Smooth muscle cell (in vitro differentiated cells): Measurements from ENCODE around the gene RNF8. TPM values are rescaled to one million over a fixed set of nuclear protein-coding genes. Genes with fewer than 3 reads are reported as not detected.

ENCODE experiments used
- DNase-seq: peaks from one replicate; lab custom pipeline; 2025; ENCODE audit not compliant: unreplicated experiment; lab: John Stamatoyannopoulos, UW
- H2AFZ ChIP-seq: fragments of 200-600 bp; sonication (generic); 2 replicates; pipeline ENCODE4 v1.6.0; 2016; ENCODE audit warnings: antibody characterized with exemption, low read depth, mild to moderate bottlenecking
- H3F3A ChIP-seq: fragments of 200-600 bp; sonication (generic); 2 replicates; pipeline ENCODE4 v1.6.0; 2017; ENCODE audit warnings: antibody characterized with exemption, low read depth
- H3K27ac ChIP-seq: fragments of 200-600 bp; sonication (generic); 2 replicates; pipeline ENCODE4 v1.5.1; 2016; ENCODE audit warnings: low read depth, mild to moderate bottlenecking
- H3K27me3 ChIP-seq: fragments of 200-600 bp; sonication (generic); 2 replicates; pipeline ENCODE4 v1.6.1; 2016; ENCODE audit warnings: low read depth, mild to moderate bottlenecking
- H3K36me3 ChIP-seq: fragments of 200-600 bp; sonication (generic); 2 replicates; pipeline ENCODE4 v1.5.1; 2016; ENCODE audit warnings: low read depth
- H3K4me1 ChIP-seq: fragments of 200-600 bp; sonication (generic); 2 replicates; pipeline ENCODE4 v1.5.1; 2016; ENCODE audit warnings: low read depth
- H3K4me2 ChIP-seq: fragments of 200-600 bp; sonication (generic); 2 replicates; pipeline ENCODE4 v1.6.0; 2016; ENCODE audit warnings: mild to moderate bottlenecking
- H3K4me3 ChIP-seq: fragments of 200-600 bp; sonication (generic); 2 replicates; pipeline ENCODE4 v1.5.1; 2016; ENCODE audit warnings: mild to moderate bottlenecking
- H3K79me2 ChIP-seq: fragments of 200-600 bp; sonication (generic); 2 replicates; pipeline ENCODE4 v1.6.0; 2016; ENCODE audit warnings: low read depth, mild to moderate bottlenecking
- H3K9ac ChIP-seq: fragments of 200-600 bp; sonication (generic); 2 replicates; pipeline ENCODE4 v1.6.0; 2016; ENCODE audit warnings: low read depth
- H3K9me3 ChIP-seq: fragments of 200-600 bp; sonication (generic); replicated peaks from 2 replicates; pipeline ENCODE4 v1.5.1; 2016; ENCODE audit warnings: low read depth
- H4K20me1 ChIP-seq: fragments of 200-600 bp; sonication (generic); 2 replicates; pipeline ENCODE4 v1.6.0; 2016; ENCODE audit warnings: low read depth
- WGBS: methylation state at CpG from one replicate; pipeline ENCODE4 v1.1.7; 2016; ENCODE audit warnings: low lambda C conversion rate; 5-methylcytosine and 5-hydroxymethylcytosine counted together
- polyA plus RNA-seq: library from polyadenylated mRNA; unstranded; fragments of >200 nt; fragmentation: Nextera tagmentation; extraction: Ambion mirVana; gene quantifications from 2 replicates; pipeline ENCODE4 v1.2.1, GENCODE V29; 2016
- total RNA-seq: library from RNA; depleted of rRNA; stranded (reverse); fragments of >200 nt; gene quantifications from 2 replicates; pipeline ENCODE4 v1.2.3, GENCODE V29; 2014
- TF ChIP-seq, protein P1 (sequence below): fragments of 200-600 bp; sonication (generic); IDR thresholded peaks from 2 replicates; pipeline ENCODE4 v1.5.1; 2017; ENCODE audit warnings: borderline replicate concordance, mild to moderate bottlenecking, antibody characterized with exemption; ENCODE audit not compliant: insufficient read depth, poor library complexity, severe bottlenecking

The RNF8 gene
- total and polyA plus RNA-seq, 2 experiments from 2014 or later = 16.7 to 23.6 TPM

DNA sequence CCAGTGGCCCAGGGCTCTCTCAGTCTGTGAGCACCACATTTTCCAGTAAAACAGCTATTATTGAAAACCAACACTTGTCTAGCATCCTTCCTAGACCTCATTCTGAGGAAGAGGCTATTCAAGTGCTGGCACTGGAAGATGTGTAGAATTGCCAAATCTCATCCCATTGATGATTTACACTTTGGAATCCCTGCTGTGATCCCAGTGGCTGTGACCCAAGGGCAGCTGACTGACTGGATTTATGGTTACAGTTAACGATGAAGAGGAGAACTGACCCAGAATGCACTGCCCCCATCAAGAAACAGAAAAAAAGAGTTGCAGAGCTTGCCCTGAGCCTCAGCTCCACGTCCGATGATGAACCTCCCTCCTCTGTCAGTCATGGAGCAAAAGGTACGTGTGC, 81.6 kb downstream of the RNF8 start:
- Histone ChIP-seq H3F3A (no peaks in the 10 kb centered on the region), H4K20me1 (no peaks in the 10 kb centered on the region), H3K79me2 (peaks cover 15% of the 10 kb centered on the region), H3K36me3 (no peaks in the 10 kb centered on the region), H3K9me3 (no peaks in the 10 kb centered on the region), H3K27ac (no peak overlapping the region), H3K4me3 (no peak overlapping the region), H3K4me2 (no peak overlapping the region), H3K27me3 (no peaks in the 10 kb centered on the region), H3K4me1 (no peaks in the 10 kb centered on the region), H2AFZ (no peak overlapping the region), H3K9ac (no peak overlapping the region)
- no peak for DNase-seq
- TF ChIP-seq, protein P1, sequence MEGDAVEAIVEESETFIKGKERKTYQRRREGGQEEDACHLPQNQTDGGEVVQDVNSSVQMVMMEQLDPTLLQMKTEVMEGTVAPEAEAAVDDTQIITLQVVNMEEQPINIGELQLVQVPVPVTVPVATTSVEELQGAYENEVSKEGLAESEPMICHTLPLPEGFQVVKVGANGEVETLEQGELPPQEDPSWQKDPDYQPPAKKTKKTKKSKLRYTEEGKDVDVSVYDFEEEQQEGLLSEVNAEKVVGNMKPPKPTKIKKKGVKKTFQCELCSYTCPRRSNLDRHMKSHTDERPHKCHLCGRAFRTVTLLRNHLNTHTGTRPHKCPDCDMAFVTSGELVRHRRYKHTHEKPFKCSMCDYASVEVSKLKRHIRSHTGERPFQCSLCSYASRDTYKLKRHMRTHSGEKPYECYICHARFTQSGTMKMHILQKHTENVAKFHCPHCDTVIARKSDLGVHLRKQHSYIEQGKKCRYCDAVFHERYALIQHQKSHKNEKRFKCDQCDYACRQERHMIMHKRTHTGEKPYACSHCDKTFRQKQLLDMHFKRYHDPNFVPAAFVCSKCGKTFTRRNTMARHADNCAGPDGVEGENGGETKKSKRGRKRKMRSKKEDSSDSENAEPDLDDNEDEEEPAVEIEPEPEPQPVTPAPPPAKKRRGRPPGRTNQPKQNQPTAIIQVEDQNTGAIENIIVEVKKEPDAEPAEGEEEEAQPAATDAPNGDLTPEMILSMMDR = no peak
- 94% methylated on average over 4 of the region's 4 CpGs for WGBS

DNA sequence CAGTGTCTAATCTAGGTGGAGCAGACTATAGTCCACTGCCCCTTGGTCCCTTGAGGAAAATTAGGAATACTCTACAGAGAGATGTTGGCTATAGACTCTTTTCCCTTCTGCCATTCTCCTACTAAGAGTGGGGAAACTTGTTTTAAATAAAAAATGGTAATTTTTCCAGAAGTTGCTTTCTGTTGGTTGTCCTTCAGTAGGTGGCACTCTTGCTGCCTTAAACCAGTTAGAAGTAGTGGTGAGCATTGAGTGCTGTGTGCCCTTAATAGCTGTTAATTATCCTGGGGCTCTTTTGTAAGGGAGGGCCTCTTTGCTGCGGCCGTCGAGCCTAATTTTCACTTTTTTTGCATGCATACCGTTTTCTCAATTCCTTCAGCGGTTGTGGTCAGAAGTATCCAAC, 82.0 kb downstream of the RNF8 start:
- TF ChIP-seq, protein P1 = no peak
- no peak overlapping the region for H3K4me3 ChIP-seq
- no peak overlapping the region for H3K9ac ChIP-seq
- no peaks in the 10 kb centered on the region for H4K20me1 ChIP-seq
- no peak overlapping the region for H2AFZ ChIP-seq
- H3K27me3 ChIP-seq = no peaks in the 10 kb centered on the region
- H3K36me3 ChIP-seq = no peaks in the 10 kb centered on the region
- peaks cover 15% of the 10 kb centered on the region for H3K79me2 ChIP-seq
- no peaks in the 10 kb centered on the region for H3F3A ChIP-seq
- no peaks in the 10 kb centered on the region for H3K4me1 ChIP-seq
- H3K9me3 ChIP-seq = no peaks in the 10 kb centered on the region
- 86% methylated on average over 5 of the region's 5 CpGs for WGBS
- no peak overlapping the region for H3K27ac ChIP-seq
- H3K4me2 ChIP-seq = no peak overlapping the region
- DNase-seq = no peak

DNA sequence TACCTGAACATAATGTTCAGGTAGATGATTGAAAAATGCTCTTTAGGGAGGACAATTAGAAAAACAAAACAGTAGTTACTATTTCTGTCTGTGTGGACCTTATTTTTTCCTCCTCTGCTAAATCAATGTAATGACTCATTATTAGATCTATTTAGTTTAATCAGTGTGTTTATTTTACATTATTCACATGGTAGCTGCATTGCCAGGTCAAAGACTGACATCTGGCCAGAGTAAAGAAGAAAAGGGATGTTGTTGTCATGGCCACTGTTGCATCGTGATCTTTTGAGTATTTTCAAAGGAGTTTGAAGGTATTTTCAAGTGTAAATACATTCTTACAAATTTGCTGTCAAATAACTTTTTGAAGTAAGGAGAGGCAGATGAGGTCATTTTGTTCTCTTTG, 85.1 kb downstream of the RNF8 start:
- TF ChIP-seq, protein P1 = no peak
- no peak for DNase-seq
- H3K27ac ChIP-seq = no peak overlapping the region
- H3K4me2 ChIP-seq = no peak overlapping the region
- no peaks in the 10 kb centered on the region for H3K9me3 ChIP-seq
- H3F3A ChIP-seq = no peaks in the 10 kb centered on the region
- WGBS = 100% methylated on average over 1 of the region's 1 CpG
- H4K20me1 ChIP-seq = peaks cover 8% of the 10 kb centered on the region
- no peaks in the 10 kb centered on the region for H3K27me3 ChIP-seq
- H3K36me3 ChIP-seq = no peaks in the 10 kb centered on the region
- peaks cover 12% of the 10 kb centered on the region for H3K79me2 ChIP-seq
- no peaks in the 10 kb centered on the region for H3K4me1 ChIP-seq
- H3K9ac ChIP-seq = no peak overlapping the region
- H3K4me3 ChIP-seq = no peak overlapping the region
- H2AFZ ChIP-seq = no peak overlapping the region

- Histone ChIP-seq H3K27me3 (no peaks in the 10 kb centered on the region), H3K4me1 (no peaks in the 10 kb centered on the region), H3K79me2 (no peaks in the 10 kb centered on the region)
Observed at GRCh38 chr6:37441651-37442050, 87.9 kb downstream of the RNF8 start.

More at GRCh38 chr6:37441651-37442050, 87.9 kb downstream of the RNF8 start:
- WGBS = 96% methylated on average over 6 of the region's 6 CpGs
- Histone ChIP-seq H3K9ac (no peak overlapping the region), H3K27ac (no peak overlapping the region), H3F3A (no peaks in the 10 kb centered on the region), H3K4me3 (no peak overlapping the region), H2AFZ (no peak overlapping the region), H3K9me3 (no peaks in the 10 kb centered on the region), H3K4me2 (no peak overlapping the region), H4K20me1 (peaks cover 8% of the 10 kb centered on the region), H3K36me3 (peaks cover 4% of the 10 kb centered on the region)
- no peak for DNase-seq
- TF ChIP-seq, protein P1 = no peak
